ENCODE measurements around the gene CRYGS.
"Not testable (repeated sequence)": the region's sequence is repeated elsewhere in the genome, so short reads cannot be mapped to it uniquely, and the experiment has no call there.

Gene CRYGS

GRCh38 chr3:186536883-186537844 is 7.0 kb downstream of the CRYGS start:
- H3K4me3 ChIP-seq (ENCODE audit: low read depth, low read length) = no peak overlapping the region
- TF ChIP-seq CTCF (IDR thresholded peaks at IDR 0.05; ENCODE audit: insufficient read depth, low read depth, low read length, missing control alignments) = no peak
- DNase-seq (ENCODE audit: low read depth) = peak; percentile 34

GRCh38 chr3:186534113-186534669 is 10.0 kb downstream of the CRYGS start:
- no peak for TF ChIP-seq CTCF (IDR thresholded peaks at IDR 0.05; ENCODE audit: insufficient read depth, low read depth, low read length, missing control alignments)
- H3K4me3 ChIP-seq (ENCODE audit: low read depth, low read length) = peak overlapping the region; percentile 11
- peak; percentile 91 for DNase-seq (ENCODE audit: low read depth)

GRCh38 chr3:186532598-186533072 is 11.5 kb downstream of the CRYGS start:
- no peak overlapping the region for H3K4me3 ChIP-seq (ENCODE audit: low read depth, low read length)
- no peak for TF ChIP-seq CTCF (IDR thresholded peaks at IDR 0.05; ENCODE audit: insufficient read depth, low read depth, low read length, missing control alignments)
- peak; percentile 72 for DNase-seq (ENCODE audit: low read depth)

- not testable (repeated sequence) for DNase-seq (ENCODE audit: low read depth); H3K4me3 ChIP-seq (ENCODE audit: low read depth, low read length)
These were observed 12.5 kb downstream of the CRYGS start for GRCh38 chr3:186531694-186532093.

- H3K4me3 ChIP-seq (ENCODE audit: low read depth, low read length) = no peak overlapping the region
- no peak for TF ChIP-seq CTCF (IDR thresholded peaks at IDR 0.05; ENCODE audit: insufficient read depth, low read depth, low read length, missing control alignments)
- no peak for DNase-seq (ENCODE audit: low read depth)
These were observed 13.8 kb downstream of the CRYGS start for GRCh38 chr3:186530415-186530814.

- TF ChIP-seq CTCF (IDR thresholded peaks at IDR 0.05; ENCODE audit: insufficient read depth, low read depth, low read length, missing control alignments) = peak; percentile 19
- H3K4me3 ChIP-seq (ENCODE audit: low read depth, low read length) = no peak overlapping the region
- DNase-seq (ENCODE audit: low read depth) = no peak
These were observed 14.8 kb downstream of the CRYGS start for GRCh38 chr3:186529201-186529999.

GRCh38 chr3:186526256-186526606 is 17.9 kb downstream of the CRYGS start:
- TF ChIP-seq CTCF (IDR thresholded peaks at IDR 0.05; ENCODE audit: insufficient read depth, low read depth, low read length, missing control alignments) = no peak
- peak overlapping the region; percentile 23 for H3K4me3 ChIP-seq (ENCODE audit: low read depth, low read length)
- DNase-seq (ENCODE audit: low read depth) = peak; percentile 67

Measured in GM12865 (cell line).